HG03060 (cell line): ENCODE results near the gene LYRM4.

Experiments used
- ATAC-seq: cut with Tn5 transposase; IDR thresholded peaks from one replicate; pipeline ENCODE4 v1.9.1; 2021; ENCODE audit warnings: low read depth, moderate number of reproducible peaks; ENCODE audit not compliant: unreplicated experiment

The LYRM4 gene

GRCh38 chr6:5247201-5247600 lies 13.5 kb downstream of the LYRM4 start:
- no peak for ATAC-seq

DNA sequence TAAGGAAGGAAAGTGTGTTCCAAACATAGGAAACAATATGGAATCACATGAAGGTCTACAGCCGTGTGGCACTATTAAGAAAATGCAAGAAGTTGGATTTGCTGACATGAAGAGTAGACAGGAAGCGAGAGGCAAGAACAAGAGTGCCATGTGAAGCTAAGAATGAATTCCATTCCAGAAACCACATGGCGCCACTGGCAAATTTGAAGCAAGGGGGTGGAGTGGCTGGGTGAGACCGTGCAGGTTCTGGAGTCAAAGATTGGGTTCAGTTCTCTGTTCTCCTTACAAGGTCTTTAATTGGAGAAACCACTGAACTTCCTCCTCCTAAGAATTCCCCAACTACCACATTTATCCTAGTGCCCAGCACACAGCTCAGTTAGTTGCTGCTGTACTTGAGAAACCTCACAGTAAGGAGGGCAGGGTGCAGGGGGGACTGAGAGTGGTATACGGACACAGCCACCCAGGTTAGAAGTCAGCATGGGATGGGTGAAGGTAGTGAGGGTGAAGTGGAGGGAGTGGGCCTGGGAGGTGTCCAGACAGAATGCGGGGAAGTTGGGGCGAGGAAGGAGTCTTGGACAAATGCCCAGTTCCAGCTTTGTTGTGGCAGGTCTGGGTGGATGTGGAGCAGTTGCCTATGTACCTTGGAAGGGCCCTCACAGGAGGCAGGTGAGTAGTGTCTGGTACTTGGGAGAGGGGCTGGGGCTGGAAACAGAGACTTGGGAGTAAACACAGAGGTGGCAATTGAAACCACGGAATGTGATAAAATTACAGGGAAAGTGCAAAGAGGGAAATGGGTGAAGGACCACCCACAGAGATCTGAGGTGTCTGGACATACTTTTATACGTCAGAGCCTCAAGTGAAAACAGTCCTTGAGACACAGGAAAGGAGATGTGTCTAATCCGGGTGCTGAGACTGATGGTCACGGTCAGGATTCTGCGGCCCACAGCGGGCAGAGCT lies 14.3 kb downstream of the LYRM4 start:
- ATAC-seq, result no peak

GRCh38 chr6:5243069-5243468 lies 17.7 kb downstream of the LYRM4 start:
- ATAC-seq, result no peak

- no peak for ATAC-seq
These were observed 19.5 kb downstream of the LYRM4 start for GRCh38 chr6:5241252-5241651.

DNA sequence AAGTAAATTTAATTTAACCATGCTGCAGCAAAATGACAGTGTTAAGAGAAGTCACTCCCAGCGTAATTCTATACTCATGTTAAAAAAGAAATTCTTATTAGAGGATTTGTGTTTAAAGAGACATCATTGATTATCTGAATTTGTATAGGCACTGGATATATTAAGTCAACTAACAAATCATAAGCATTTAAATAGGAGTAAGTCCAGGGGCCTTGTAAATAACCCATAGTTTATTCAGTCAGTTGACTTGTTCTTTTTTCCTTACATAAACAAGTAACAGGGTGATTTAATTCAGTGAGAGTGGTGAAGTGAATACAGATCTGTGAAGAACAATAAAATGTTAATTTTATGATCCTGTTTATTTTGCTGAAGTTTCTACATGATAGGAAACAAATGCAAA lies 22.4 kb downstream of the LYRM4 start:
- ATAC-seq, result no peak

DNA sequence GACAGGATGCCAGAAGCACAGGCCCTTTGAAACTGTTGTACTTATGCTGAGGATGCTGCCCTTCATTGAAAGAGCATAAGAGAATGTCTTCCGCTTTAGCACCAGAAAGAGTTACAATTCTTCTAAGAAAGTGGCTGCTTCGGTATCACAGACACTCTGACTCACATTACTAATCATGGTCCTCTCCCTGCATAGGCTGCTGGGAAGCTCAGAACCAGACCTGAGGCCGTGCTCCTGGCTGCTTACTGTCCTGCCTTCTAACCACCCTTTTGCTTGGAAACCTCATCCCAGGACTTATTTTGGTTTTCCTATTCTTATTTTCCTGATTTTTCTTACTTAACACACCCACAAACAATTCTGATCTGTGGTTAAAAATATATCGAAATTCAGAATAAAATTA lies 22.9 kb downstream of the LYRM4 start:
- ATAC-seq, result no peak

GRCh38 chr6:5235830-5236229 lies 24.9 kb downstream of the LYRM4 start:
- ATAC-seq, result no peak

DNA sequence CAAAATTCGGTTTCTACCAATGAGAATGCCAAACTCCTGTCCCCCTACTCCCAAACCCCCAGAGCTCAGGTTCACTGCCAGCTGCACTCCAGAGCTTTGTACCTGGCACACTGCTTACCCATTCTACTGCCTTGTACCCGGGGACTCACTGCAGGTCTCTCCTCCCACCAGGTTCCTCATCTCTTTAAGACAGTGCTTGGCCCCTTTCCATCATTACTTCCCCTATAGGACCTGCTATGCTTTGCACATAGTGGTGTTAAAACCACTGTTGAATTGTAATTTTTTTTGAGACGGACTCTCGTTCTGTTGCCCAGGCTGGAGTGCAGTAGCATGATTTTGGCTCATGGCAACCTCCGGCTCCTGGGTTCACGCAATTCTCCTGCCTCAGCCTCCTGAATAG lies 25.9 kb downstream of the LYRM4 start:
- no peak for ATAC-seq

DNA sequence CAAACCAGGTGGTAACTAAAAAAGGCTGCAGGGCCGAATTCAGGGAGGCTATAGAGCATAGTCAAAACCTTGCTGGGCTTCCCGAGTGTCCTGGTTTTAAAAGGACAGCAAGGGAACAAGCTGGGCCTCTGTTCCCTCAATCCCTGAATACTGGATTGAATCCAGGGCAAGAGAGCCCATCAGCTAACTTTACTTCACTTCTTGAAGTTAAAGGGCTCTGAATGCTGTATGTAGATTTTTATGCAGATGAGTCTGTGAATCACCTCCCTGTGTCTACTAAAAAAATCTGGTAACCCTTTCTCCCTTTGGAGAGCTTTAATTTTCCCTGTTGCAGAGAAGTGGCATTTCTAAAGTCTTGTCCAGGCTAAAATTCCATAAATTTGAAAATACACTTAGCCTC lies 29.5 kb downstream of the LYRM4 start:
- ATAC-seq, result no peak

- ATAC-seq, result no peak
These were observed 30.7 kb downstream of the LYRM4 start for GRCh38 chr6:5230081-5230480.

DNA sequence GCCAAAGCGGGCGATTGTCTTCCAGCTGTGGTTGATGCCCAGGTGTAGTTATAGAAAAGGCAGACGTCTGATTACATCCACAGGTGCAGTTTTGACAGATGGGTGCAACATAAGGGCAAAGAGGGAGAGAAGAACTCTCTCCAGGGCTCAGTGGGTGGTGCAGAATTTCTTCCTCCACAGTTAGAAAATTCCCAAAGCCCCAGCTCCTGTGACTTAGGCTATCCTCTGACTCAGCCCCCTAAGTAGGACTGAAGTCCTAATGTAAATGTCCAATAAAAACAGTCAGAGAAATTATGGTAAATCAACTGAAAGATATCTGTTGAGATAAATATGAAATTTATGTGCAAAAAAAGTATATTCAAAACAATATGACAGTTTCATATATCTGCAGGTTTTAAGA lies 31.4 kb downstream of the LYRM4 start:
- no peak for ATAC-seq

- no peak for ATAC-seq
These were observed 37.4 kb downstream of the LYRM4 start for GRCh38 chr6:5223309-5223708.

- ATAC-seq, result no peak
These were observed 40.3 kb downstream of the LYRM4 start for GRCh38 chr6:5220443-5220842.

DNA sequence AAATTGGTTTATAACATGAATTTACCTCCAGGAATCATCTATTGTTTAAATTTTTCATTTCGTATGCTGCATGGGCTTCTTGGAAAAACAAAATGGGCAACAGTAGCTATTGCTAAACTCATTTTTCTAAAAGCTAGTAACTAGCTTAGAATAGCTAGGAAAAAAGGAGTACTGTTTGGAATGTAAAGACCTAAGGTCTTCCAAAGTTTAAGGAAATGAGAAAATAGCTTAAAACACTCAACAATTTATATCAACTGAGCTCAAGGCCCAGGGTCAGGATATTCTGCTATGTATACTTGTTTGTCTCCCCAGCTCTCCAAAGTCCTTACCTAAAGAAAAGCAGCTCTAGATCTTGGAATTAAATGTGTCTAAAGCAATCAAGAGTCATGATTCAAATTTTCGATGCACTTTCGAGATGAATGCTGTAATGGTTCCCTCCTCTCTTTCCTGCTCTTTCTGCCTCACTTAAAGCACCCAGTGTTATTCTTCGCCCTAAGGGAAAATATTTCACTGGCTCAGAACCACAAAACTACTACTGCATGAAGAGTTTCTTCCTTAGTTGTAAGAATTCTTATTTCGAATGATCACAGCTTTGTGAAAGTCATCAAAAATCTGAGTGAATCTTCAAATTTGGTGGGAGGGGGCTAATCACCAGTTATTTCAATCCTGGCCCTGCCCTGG lies 41.6 kb downstream of the LYRM4 start:
- ATAC-seq, result no peak

- ATAC-seq, result no peak
These were observed 43.4 kb downstream of the LYRM4 start for GRCh38 chr6:5217356-5217755.

GRCh38 chr6:5215799-5216198 lies 45.0 kb downstream of the LYRM4 start:
- no peak for ATAC-seq

GRCh38 chr6:5215159-5215558 lies 45.6 kb downstream of the LYRM4 start:
- no peak for ATAC-seq

DNA sequence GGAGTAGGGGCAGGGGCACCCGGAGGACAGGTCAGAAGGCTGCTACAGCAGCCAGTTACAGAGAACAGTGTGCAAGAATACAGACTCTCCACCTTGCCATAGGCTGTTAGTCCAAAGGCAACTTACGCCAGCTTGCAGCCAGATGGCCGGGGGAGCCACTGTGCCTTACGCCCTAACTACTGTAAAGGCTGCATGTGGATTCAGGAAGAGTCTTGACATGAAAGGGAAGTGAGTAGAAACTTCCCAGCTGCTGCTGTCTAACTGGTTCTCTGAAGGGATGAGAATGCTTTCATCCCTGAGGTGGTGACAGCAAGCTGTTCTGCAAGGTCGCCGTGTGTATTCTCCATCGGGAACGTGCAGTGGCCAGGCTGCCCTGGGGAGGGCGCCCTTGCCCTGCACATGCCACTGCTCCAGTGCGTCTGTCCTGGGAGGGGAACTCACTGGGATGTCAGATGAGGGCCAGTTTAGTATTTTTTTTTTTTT lies 46.1 kb downstream of the LYRM4 start:
- ATAC-seq, result no peak

GRCh38 chr6:5213836-5214235 lies 46.9 kb downstream of the LYRM4 start:
- ATAC-seq, result no peak

DNA sequence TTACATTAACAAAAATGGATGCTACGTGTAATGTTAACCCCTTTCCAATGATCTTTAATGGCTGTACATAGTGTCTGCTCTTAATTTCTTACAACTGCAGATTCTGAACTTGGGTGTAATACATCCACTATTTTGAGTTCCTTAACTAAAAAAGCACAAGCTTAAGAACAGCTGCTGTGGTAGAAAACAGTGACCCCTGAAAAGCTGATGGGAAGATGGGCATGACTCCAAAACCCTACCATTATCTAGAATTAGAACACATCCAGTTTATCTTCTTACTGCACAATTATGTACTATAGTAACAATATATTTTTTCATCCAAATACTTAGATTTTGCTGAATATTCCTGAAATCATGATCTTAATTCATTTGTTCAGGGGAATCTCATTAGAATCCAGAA lies 49.3 kb downstream of the LYRM4 start:
- no peak for ATAC-seq

GRCh38 chr6:5208471-5208971 lies 52.2 kb downstream of the LYRM4 start:
- ATAC-seq, result no peak

GRCh38 chr6:5208057-5208456 lies 52.7 kb downstream of the LYRM4 start:
- no peak for ATAC-seq
